GM23338 (cell line): ENCODE data around the gene PPP1R37. TPM values are rescaled to one million over a fixed set of nuclear protein-coding genes. Genes with fewer than 3 reads are reported as not detected.
A peak's percentile ranks its signal among the peaks of the same experiment; 100 is the strongest.

ENCODE experiments used
- ATAC-seq: fragments of 200-7000 bp; cut with Tn5 transposase; 3 replicates; pipeline ENCODE4 v1.9.1; 2020
- DNase-seq: peaks from one replicate; pipeline ENCODE4 v3.0.0-alpha.2; 2015; ENCODE audit warnings: low spot score
- H2AFZ ChIP-seq: fragments of 200-600 bp; sonication (generic); 2 replicates; pipeline ENCODE4 v1.8.0; 2016; ENCODE audit warnings: antibody characterized with exemption, mild to moderate bottlenecking, moderate library complexity
- H3F3A ChIP-seq: fragments of 200-600 bp; sonication (generic); replicated peaks from 2 replicates; pipeline ENCODE4 v1.8.0; 2017; ENCODE audit warnings: antibody characterized with exemption, mixed run types, low read depth
- H3K27ac ChIP-seq: fragments of 200-600 bp; sonication (generic); 2 replicates; pipeline ENCODE4 v1.6.1; 2016; ENCODE audit warnings: low read depth
- H3K27me3 ChIP-seq: fragments of 200-600 bp; sonication (generic); 2 replicates; pipeline ENCODE4 v1.8.0; 2016; ENCODE audit warnings: mild to moderate bottlenecking, mixed run types, moderate library complexity; ENCODE audit not compliant: insufficient read depth
- H3K36me3 ChIP-seq: fragments of 200-600 bp; sonication (generic); 2 replicates; pipeline ENCODE4 v1.8.0; 2016; ENCODE audit warnings: mild to moderate bottlenecking; ENCODE audit not compliant: insufficient read depth
- H3K4me1 ChIP-seq: fragments of 200-600 bp; sonication (generic); 2 replicates; pipeline ENCODE4 v1.8.0; 2016; ENCODE audit warnings: mild to moderate bottlenecking, moderate library complexity; ENCODE audit not compliant: insufficient read depth
- H3K4me2 ChIP-seq: fragments of 200-600 bp; sonication (generic); 2 replicates; pipeline ENCODE4 v1.7.1; 2017; ENCODE audit warnings: mixed run types
- H3K4me3 ChIP-seq: fragments of 200-600 bp; sonication (generic); 2 replicates; pipeline ENCODE4 v1.6.1; 2016; ENCODE audit warnings: mixed run types
- H3K79me2 ChIP-seq: fragments of 200-600 bp; sonication (generic); replicated peaks from 2 replicates; pipeline ENCODE4 v1.8.0; 2017; ENCODE audit warnings: mild to moderate bottlenecking; ENCODE audit not compliant: insufficient read depth
- H3K9me2 ChIP-seq: fragments of 200-600 bp; sonication (generic); 2 replicates; pipeline ENCODE4 v1.8.0; 2017; ENCODE audit not compliant: insufficient read depth
- H4K20me1 ChIP-seq: fragments of 200-600 bp; sonication (generic); replicated peaks from 2 replicates; pipeline ENCODE4 v1.8.0; 2017; ENCODE audit warnings: mild to moderate bottlenecking; ENCODE audit not compliant: insufficient read depth
- H3K27ac Mint-ChIP-seq: 2 replicates; pipeline ENCODE4 v1.8.0; 2020; ENCODE audit warnings: inconsistent platforms, mild to moderate bottlenecking, moderate library complexity, mixed read lengths
- H3K27me3 Mint-ChIP-seq: 3 replicates; pipeline ENCODE4 v1.8.0; 2022; ENCODE audit warnings: low read depth, mild to moderate bottlenecking, moderate library complexity, mixed read lengths, inconsistent platforms; ENCODE audit not compliant: insufficient read depth, poor library complexity
- H3K36me3 Mint-ChIP-seq: 3 replicates; pipeline ENCODE4 v1.8.0; 2021; ENCODE audit warnings: low read depth, mild to moderate bottlenecking, inconsistent platforms, moderate library complexity, mixed read lengths
- H3K4me1 Mint-ChIP-seq: 3 replicates; pipeline ENCODE4 v1.8.0; 2020; ENCODE audit warnings: mild to moderate bottlenecking, inconsistent platforms, mixed read lengths
- H3K4me3 Mint-ChIP-seq: 3 replicates; pipeline ENCODE4 v1.8.0; 2021; ENCODE audit warnings: moderate library complexity, mild to moderate bottlenecking, inconsistent platforms, mixed read lengths
- H3K9me3 Mint-ChIP-seq: 3 replicates; pipeline ENCODE4 v1.8.0; 2020; ENCODE audit warnings: moderate library complexity, mild to moderate bottlenecking, inconsistent platforms, mixed read lengths
- CREB1 ChIP-seq: fragments of 250-450 bp; sonication (Bioruptor Pico); IDR thresholded peaks from 2 replicates; pipeline ENCODE4 v1.5.0; 2020; ENCODE audit warnings: low read depth, mild to moderate bottlenecking, moderate library complexity
- ETS1 ChIP-seq: IDR thresholded peaks from 2 replicates; pipeline ENCODE4 v1.6.1; 2016; ENCODE audit warnings: antibody characterized with exemption
- EZH2 ChIP-seq: fragments of 200-600 bp; sonication (generic); IDR thresholded peaks from one replicate; pipeline ENCODE4 v1.8.0; 2017; ENCODE audit warnings: antibody characterized with exemption, mild to moderate bottlenecking, low read depth; ENCODE audit not compliant: unreplicated experiment
- EZH2phosphoT487 ChIP-seq: fragments of 200-600 bp; sonication (generic); IDR thresholded peaks from one replicate; pipeline ENCODE4 v1.8.1; 2018; ENCODE audit warnings: antibody characterized with exemption; ENCODE audit not compliant: unreplicated experiment
- NANOG ChIP-seq: IDR thresholded peaks from 2 replicates; pipeline ENCODE4 v1.6.1; 2016; ENCODE audit warnings: antibody characterized with exemption, borderline replicate concordance
- POLR2AphosphoS5 ChIP-seq: IDR thresholded peaks from 2 replicates; pipeline ENCODE4 v1.6.1; 2016; ENCODE audit warnings: antibody characterized with exemption, low read depth
- STAT1 ChIP-seq: IDR thresholded peaks from one replicate; pipeline ENCODE4 v1.6.1; 2016; ENCODE audit warnings: antibody characterized with exemption; ENCODE audit not compliant: unreplicated experiment
- ZNF114 ChIP-seq: fragments of 250-450 bp; sonication (Bioruptor Pico); IDR thresholded peaks from 2 replicates; pipeline ENCODE4 v1.5.0; 2020; ENCODE audit warnings: mild to moderate bottlenecking, moderate library complexity
- ZNF331 ChIP-seq: fragments of 250-450 bp; sonication (Bioruptor Pico); IDR thresholded peaks from 2 replicates; pipeline ENCODE4 v1.5.0; 2020; ENCODE audit warnings: low read depth, mild to moderate bottlenecking, moderate library complexity
- polyA plus RNA-seq: library from polyadenylated mRNA; unstranded; fragments of >200 nt; fragmentation: Nextera tagmentation; extraction: Ambion mirVana; gene quantifications from 2 replicates; pipeline ENCODE4 v1.2.1, GENCODE V29; 2016
- total RNA-seq: library from RNA; depleted of rRNA; stranded (reverse); fragments of >200 nt; shearing (Covaris generic); gene quantifications from 2 replicates; pipeline ENCODE4 v1.2.3, GENCODE V29; 2014
- TF ChIP-seq, protein P1 (sequence below), 2 experiments: fragments of 200-600 bp in 1 of 2; sonication (generic) in 1 of 2; conservative IDR thresholded peaks; 2 replicates each; pipeline versions ENCODE4 v1.5.1 to v1.6.1; 2016 to 2017; ENCODE audit warnings: antibody characterized with exemption in 2 of 2, low read depth in 2 of 2, mild to moderate bottlenecking in 2 of 2, moderate library complexity in 1 of 2
- TF ChIP-seq, protein P2 (sequence below): IDR thresholded peaks from one replicate; pipeline ENCODE4 v1.6.1; 2018; ENCODE audit warnings: antibody characterized with exemption; ENCODE audit not compliant: unreplicated experiment

Gene PPP1R37
- total and polyA plus RNA-seq, 2 experiments from 2014 or later: 6.9 to 47.2 TPM

DNA sequence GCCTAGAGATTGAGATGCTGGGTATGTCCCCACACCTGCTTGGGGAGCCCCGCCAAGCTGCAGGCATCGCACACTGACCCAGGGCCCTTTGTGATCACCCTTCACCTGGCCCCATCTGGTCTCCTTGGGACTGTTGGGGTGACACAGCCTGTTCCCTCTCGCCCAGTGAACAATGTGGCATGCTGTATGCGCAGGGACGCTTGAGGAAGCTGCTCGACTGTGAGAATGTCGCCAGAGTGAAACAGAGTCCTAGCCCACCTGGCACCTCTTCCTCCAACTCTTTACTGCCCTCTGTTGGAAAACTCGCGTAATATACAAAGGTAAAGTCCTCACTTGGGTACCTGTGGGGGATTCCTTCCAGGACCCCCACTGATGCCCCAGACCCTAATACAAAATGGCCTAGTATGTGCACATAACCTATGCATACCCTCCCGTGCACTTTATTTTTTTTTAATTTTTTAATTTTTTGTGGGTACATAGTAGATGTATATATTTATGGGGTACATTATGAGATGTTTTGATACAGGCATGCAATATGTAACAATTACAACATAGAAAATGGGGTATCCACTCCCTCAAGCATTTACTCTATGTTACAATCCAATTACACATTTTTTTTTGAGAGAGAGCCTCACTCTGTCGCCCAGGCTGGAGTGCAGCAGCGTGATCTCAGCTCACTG lies 94.6 kb downstream of the PPP1R37 start:
- TF ChIP-seq, protein P1, sequence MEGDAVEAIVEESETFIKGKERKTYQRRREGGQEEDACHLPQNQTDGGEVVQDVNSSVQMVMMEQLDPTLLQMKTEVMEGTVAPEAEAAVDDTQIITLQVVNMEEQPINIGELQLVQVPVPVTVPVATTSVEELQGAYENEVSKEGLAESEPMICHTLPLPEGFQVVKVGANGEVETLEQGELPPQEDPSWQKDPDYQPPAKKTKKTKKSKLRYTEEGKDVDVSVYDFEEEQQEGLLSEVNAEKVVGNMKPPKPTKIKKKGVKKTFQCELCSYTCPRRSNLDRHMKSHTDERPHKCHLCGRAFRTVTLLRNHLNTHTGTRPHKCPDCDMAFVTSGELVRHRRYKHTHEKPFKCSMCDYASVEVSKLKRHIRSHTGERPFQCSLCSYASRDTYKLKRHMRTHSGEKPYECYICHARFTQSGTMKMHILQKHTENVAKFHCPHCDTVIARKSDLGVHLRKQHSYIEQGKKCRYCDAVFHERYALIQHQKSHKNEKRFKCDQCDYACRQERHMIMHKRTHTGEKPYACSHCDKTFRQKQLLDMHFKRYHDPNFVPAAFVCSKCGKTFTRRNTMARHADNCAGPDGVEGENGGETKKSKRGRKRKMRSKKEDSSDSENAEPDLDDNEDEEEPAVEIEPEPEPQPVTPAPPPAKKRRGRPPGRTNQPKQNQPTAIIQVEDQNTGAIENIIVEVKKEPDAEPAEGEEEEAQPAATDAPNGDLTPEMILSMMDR (conservative IDR thresholded peaks at IDR 0.05; ENCODE audit: low read depth in 2 of 2): peak; percentile 76 to 81
- TF ChIP-seq NANOG: no peak
- Histone ChIP-seq H2AFZ (no peak overlapping the region; the same call in 1 of the 2 replicates), H4K20me1 (0 out of 2 replicates have a peak, but pooled peaks cover 2% of the 10 kb centered on the region), H3K27ac (no peak overlapping the region), H3K4me3 (no peak overlapping the region), H3K36me3 (no peaks in the 10 kb centered on the region), H3K9me2 (no peaks in the 10 kb centered on the region), H3K79me2 (no peaks in the 10 kb centered on the region), H3K4me1 (no peaks in the 10 kb centered on the region), H3K27me3 (no peaks in the 10 kb centered on the region), H3F3A (no peaks in the 10 kb centered on the region), H3K4me2 (0 out of 2 replicates have a peak overlapping the region, but pooled peaks have one; percentile 21)
- DNase-seq: peak; percentile 93
- Mint-ChIP-seq H3K4me3 (no peak overlapping the region), H3K4me1 (peaks cover 2% of the 10 kb centered on the region; the same call in 2 of the 3 replicates), H3K9me3 (no peaks in the 10 kb centered on the region), H3K36me3 (no peaks in the 10 kb centered on the region), H3K27ac (no peak overlapping the region), H3K27me3 (peaks cover 9% of the 10 kb centered on the region)
- peak; percentile 86 for ATAC-seq

- no peak for DNase-seq
- Histone ChIP-seq H3K27ac (no peak overlapping the region), H4K20me1 (0 out of 2 replicates have a peak, but pooled peaks cover 2% of the 10 kb centered on the region), H2AFZ (no peak overlapping the region), H3K36me3 (no peaks in the 10 kb centered on the region), H3K9me2 (no peaks in the 10 kb centered on the region), H3K4me2 (no peak overlapping the region), H3K79me2 (no peaks in the 10 kb centered on the region), H3K27me3 (no peaks in the 10 kb centered on the region), H3K4me3 (no peak overlapping the region), H3K4me1 (no peaks in the 10 kb centered on the region), H3F3A (no peaks in the 10 kb centered on the region)
- Mint-ChIP-seq H3K27me3 (peaks cover 4% of the 10 kb centered on the region), H3K4me3 (no peak overlapping the region), H3K4me1 (no peaks in the 10 kb centered on the region; the same call in 2 of the 3 replicates), H3K27ac (no peak overlapping the region), H3K36me3 (no peaks in the 10 kb centered on the region), H3K9me3 (no peaks in the 10 kb centered on the region)
- ATAC-seq: no peak
- TF ChIP-seq, protein P1 (conservative IDR thresholded peaks at IDR 0.05; ENCODE audit: low read depth in 2 of 2): no peak
- TF ChIP-seq, protein P2, sequence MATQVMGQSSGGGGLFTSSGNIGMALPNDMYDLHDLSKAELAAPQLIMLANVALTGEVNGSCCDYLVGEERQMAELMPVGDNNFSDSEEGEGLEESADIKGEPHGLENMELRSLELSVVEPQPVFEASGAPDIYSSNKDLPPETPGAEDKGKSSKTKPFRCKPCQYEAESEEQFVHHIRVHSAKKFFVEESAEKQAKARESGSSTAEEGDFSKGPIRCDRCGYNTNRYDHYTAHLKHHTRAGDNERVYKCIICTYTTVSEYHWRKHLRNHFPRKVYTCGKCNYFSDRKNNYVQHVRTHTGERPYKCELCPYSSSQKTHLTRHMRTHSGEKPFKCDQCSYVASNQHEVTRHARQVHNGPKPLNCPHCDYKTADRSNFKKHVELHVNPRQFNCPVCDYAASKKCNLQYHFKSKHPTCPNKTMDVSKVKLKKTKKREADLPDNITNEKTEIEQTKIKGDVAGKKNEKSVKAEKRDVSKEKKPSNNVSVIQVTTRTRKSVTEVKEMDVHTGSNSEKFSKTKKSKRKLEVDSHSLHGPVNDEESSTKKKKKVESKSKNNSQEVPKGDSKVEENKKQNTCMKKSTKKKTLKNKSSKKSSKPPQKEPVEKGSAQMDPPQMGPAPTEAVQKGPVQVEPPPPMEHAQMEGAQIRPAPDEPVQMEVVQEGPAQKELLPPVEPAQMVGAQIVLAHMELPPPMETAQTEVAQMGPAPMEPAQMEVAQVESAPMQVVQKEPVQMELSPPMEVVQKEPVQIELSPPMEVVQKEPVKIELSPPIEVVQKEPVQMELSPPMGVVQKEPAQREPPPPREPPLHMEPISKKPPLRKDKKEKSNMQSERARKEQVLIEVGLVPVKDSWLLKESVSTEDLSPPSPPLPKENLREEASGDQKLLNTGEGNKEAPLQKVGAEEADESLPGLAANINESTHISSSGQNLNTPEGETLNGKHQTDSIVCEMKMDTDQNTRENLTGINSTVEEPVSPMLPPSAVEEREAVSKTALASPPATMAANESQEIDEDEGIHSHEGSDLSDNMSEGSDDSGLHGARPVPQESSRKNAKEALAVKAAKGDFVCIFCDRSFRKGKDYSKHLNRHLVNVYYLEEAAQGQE: no peak
- no peak for TF ChIP-seq ZNF331
- no peak for TF ChIP-seq CREB1
- no peak for TF ChIP-seq EZH2
- no peak for TF ChIP-seq ETS1
- no peak for TF ChIP-seq STAT1
- no peak for TF ChIP-seq ZNF114 (CRISPR knock-in tag)
- TF ChIP-seq POLR2AphosphoS5: no peak
- TF ChIP-seq EZH2phosphoT487: no peak
These were observed 97.0 kb downstream of the PPP1R37 start for GRCh38 chr19:45189971-45190370.
